Epidermal melanocyte (primary cell): Measurements from ENCODE around the gene KCNJ3.

Experiments used
- DNase-seq: peaks from one replicate; pipeline ENCODE4 v3.0.0; 2011; ENCODE audit warnings: low spot score; ENCODE audit not compliant: insufficient read length

The KCNJ3 gene

GRCh38 chr2:154706660-154707059, 8.2 kb downstream of the KCNJ3 start:
- no peak for DNase-seq

GRCh38 chr2:154707994-154708575, 9.6 kb downstream of the KCNJ3 start:
- no peak for DNase-seq

GRCh38 chr2:154709215-154709614, 10.7 kb downstream of the KCNJ3 start:
- no peak for DNase-seq

GRCh38 chr2:154710078-154710477, 11.6 kb downstream of the KCNJ3 start:
- DNase-seq = no peak

- no peak for DNase-seq
Observed at GRCh38 chr2:154710685-154711084, 12.2 kb downstream of the KCNJ3 start.

GRCh38 chr2:154713675-154714074, 15.2 kb downstream of the KCNJ3 start:
- DNase-seq = no peak

- no peak for DNase-seq
Observed at GRCh38 chr2:154720651-154721050, 22.2 kb downstream of the KCNJ3 start.

- DNase-seq = no peak
Observed at GRCh38 chr2:154724194-154724797, 25.8 kb downstream of the KCNJ3 start.

GRCh38 chr2:154740361-154740760, 41.9 kb downstream of the KCNJ3 start:
- DNase-seq = no peak

- no peak for DNase-seq
Observed at GRCh38 chr2:154758871-154759270, 60.4 kb downstream of the KCNJ3 start.

GRCh38 chr2:154762638-154763037, 64.1 kb downstream of the KCNJ3 start:
- DNase-seq = no peak

- no peak for DNase-seq
Observed at GRCh38 chr2:154771664-154772284, 73.3 kb downstream of the KCNJ3 start.

- no peak for DNase-seq
Observed at GRCh38 chr2:154776825-154777224, 78.3 kb downstream of the KCNJ3 start.

- DNase-seq = no peak
Observed at GRCh38 chr2:154794406-154794805, 95.9 kb downstream of the KCNJ3 start.

GRCh38 chr2:154795651-154796050, 97.2 kb downstream of the KCNJ3 start:
- DNase-seq = no peak

- DNase-seq = no peak
Observed at GRCh38 chr2:154804451-154804850, 106.0 kb downstream of the KCNJ3 start.

GRCh38 chr2:154813636-154814035, 115.1 kb downstream of the KCNJ3 start:
- DNase-seq = no peak

- no peak for DNase-seq
Observed at GRCh38 chr2:154814856-154815255, 116.4 kb downstream of the KCNJ3 start.

- DNase-seq = no peak
Observed at GRCh38 chr2:154825358-154825757, 126.9 kb downstream of the KCNJ3 start.

- no peak for DNase-seq
Observed at GRCh38 chr2:154826827-154827226, 128.3 kb downstream of the KCNJ3 start.

- no peak for DNase-seq
Observed at GRCh38 chr2:154827286-154827685, 128.8 kb downstream of the KCNJ3 start.

GRCh38 chr2:154832711-154833110, 134.2 kb downstream of the KCNJ3 start:
- no peak for DNase-seq

GRCh38 chr2:154836632-154837031, 138.1 kb downstream of the KCNJ3 start:
- no peak for DNase-seq
